ENCODE data around the gene CCDC39. TPM values are rescaled to one million over a fixed set of nuclear protein-coding genes. Genes with fewer than 3 reads are reported as not detected.

The CCDC39 gene
- total RNA-seq, 2 donors from 2014 or later: 0.20 to 1.1 TPM

GRCh38 chr3:180640987-180641386 is 38.3 kb downstream of the CCDC39 start:
- no peaks in the 10 kb centered on the region for H3K27me3 Mint-ChIP-seq (ENCODE audit: insufficient read depth)
- no peaks in the 10 kb centered on the region for H3K4me1 Mint-ChIP-seq
- H3K36me3 Mint-ChIP-seq (ENCODE audit: low read depth): no peaks in the 10 kb centered on the region
- no peak overlapping the region for H3K4me3 ChIP-seq (ENCODE audit: low read length)
- H3K9me3 ChIP-seq (ENCODE audit: control insufficient read depth, low read length): no peaks in the 10 kb centered on the region
- no peak for DNase-seq
- no peak overlapping the region for H3K4me3 Mint-ChIP-seq
- no peaks in the 10 kb centered on the region for H3K36me3 ChIP-seq (ENCODE audit: control insufficient read depth, insufficient read depth, low read length)
- H3K4me1 ChIP-seq (ENCODE audit: control insufficient read depth, insufficient read depth, low read length): no peaks in the 10 kb centered on the region
- no peak overlapping the region for H3K27ac ChIP-seq (ENCODE audit: low read depth, low read length)
- H3K9ac ChIP-seq (ENCODE audit: extremely low read depth, low read length, poor library complexity, severe bottlenecking): no peak overlapping the region
- H3K9me3 Mint-ChIP-seq: no peaks in the 10 kb centered on the region
- TF ChIP-seq CTCF (conservative IDR thresholded peaks at IDR 0.05): no peak
- H3K27ac Mint-ChIP-seq: no peak overlapping the region
- H3K27me3 ChIP-seq (ENCODE audit: control insufficient read depth, insufficient read depth, low read length, poor library complexity, severe bottlenecking): no peaks in the 10 kb centered on the region

- 75% methylated on average over 2 of the region's 2 CpGs; no CpG with 5 or more reads in 1 of the 2 experiments for WGBS, 2 experiments (ENCODE audit: insufficient coverage in 1 of 2, insufficient read length in 1 of 2)
- peak; percentile 65 for DNase-seq
These were observed 45.6 kb downstream of the CCDC39 start for GRCh38 chr3:180633722-180634121.

GRCh38 chr3:180631317-180631716 is 48.0 kb downstream of the CCDC39 start:
- Histone ChIP-seq H3K4me1 (ENCODE audit: control insufficient read depth, insufficient read depth, low read length) (no peaks in the 10 kb centered on the region), H3K9ac (ENCODE audit: extremely low read depth, low read length, poor library complexity, severe bottlenecking) (no peak overlapping the region), H3K4me3 (ENCODE audit: low read length) (no peak overlapping the region), H3K27me3 (ENCODE audit: control insufficient read depth, insufficient read depth, low read length, poor library complexity, severe bottlenecking) (no peaks in the 10 kb centered on the region), H3K36me3 (ENCODE audit: control insufficient read depth, insufficient read depth, low read length) (no peaks in the 10 kb centered on the region), H3K9me3 (ENCODE audit: control insufficient read depth, low read length) (peaks cover 3% of the 10 kb centered on the region), H3K27ac (ENCODE audit: low read depth, low read length) (no peak overlapping the region)
- peak; percentile 55 for TF ChIP-seq CTCF (conservative IDR thresholded peaks at IDR 0.05)
- WGBS, 2 experiments (ENCODE audit: insufficient coverage in 1 of 2, insufficient read length in 1 of 2): 82% methylated on average over 2 of the region's 3 CpGs; no CpG with 5 or more reads in 1 of the 2 experiments
- no peak overlapping the region for H3K27ac Mint-ChIP-seq
- DNase-seq: no peak
- H3K27me3 Mint-ChIP-seq (ENCODE audit: insufficient read depth): no peaks in the 10 kb centered on the region
- no peaks in the 10 kb centered on the region for H3K9me3 Mint-ChIP-seq
- H3K4me1 Mint-ChIP-seq: peaks cover 5% of the 10 kb centered on the region
- H3K36me3 Mint-ChIP-seq (ENCODE audit: low read depth): peaks cover 2% of the 10 kb centered on the region
- no peak overlapping the region for H3K4me3 Mint-ChIP-seq

More at GRCh38 chr3:180633722-180634121, 45.6 kb downstream of the CCDC39 start:
- H3K9me3 Mint-ChIP-seq: no peaks in the 10 kb centered on the region
- Histone ChIP-seq H3K9me3 (ENCODE audit: control insufficient read depth, low read length) (peaks cover 3% of the 10 kb centered on the region), H3K27ac (ENCODE audit: low read depth, low read length) (no peak overlapping the region), H3K27me3 (ENCODE audit: control insufficient read depth, insufficient read depth, low read length, poor library complexity, severe bottlenecking) (no peaks in the 10 kb centered on the region), H3K4me1 (ENCODE audit: control insufficient read depth, insufficient read depth, low read length) (no peaks in the 10 kb centered on the region), H3K4me3 (ENCODE audit: low read length) (no peak overlapping the region), H3K9ac (ENCODE audit: extremely low read depth, low read length, poor library complexity, severe bottlenecking) (no peak overlapping the region), H3K36me3 (ENCODE audit: control insufficient read depth, insufficient read depth, low read length) (no peaks in the 10 kb centered on the region)
- peaks cover 5% of the 10 kb centered on the region for H3K4me1 Mint-ChIP-seq
- H3K27ac Mint-ChIP-seq: no peak overlapping the region
- H3K27me3 Mint-ChIP-seq (ENCODE audit: insufficient read depth): no peaks in the 10 kb centered on the region
- H3K4me3 Mint-ChIP-seq: no peak overlapping the region
- no peaks in the 10 kb centered on the region for H3K36me3 Mint-ChIP-seq (ENCODE audit: low read depth)
- TF ChIP-seq CTCF (conservative IDR thresholded peaks at IDR 0.05): peak; percentile 62
